GM12878 (cell line): ENCODE data around the gene LRTM1. TPM values are rescaled to one million over a fixed set of nuclear protein-coding genes. Genes with fewer than 3 reads are reported as not detected.

Source experiments
- ATAC-seq: fragments of 200-7000 bp; cut with Tn5 transposase; 3 replicates; pipeline ENCODE4 v1.9.1; 2020; ENCODE audit warnings: mild to moderate bottlenecking, moderate library complexity
- BruUV-seq: library from RNA; stranded (reverse); fragments of 400-500 nt; replicated peaks from 2 replicates; lab custom pipeline; 2021; lab: Mats Ljungman, UMichigan
- CTCF ChIA-PET: fragments of 300-600 bp; sonication (Branson Sonifier 250); formaldehyde crosslinking; extraction: SDS; loops from one replicate; lab custom pipeline; 2021; ENCODE audit warnings: inconsistent platforms; lab: Yijun Ruan, JAX
- POLR2A ChIA-PET: fragments of 350-600 bp; formaldehyde crosslinking; extraction: SDS; loops from one replicate; lab custom pipeline; 2021; ENCODE audit warnings: inconsistent platforms; lab: Charles Lee
- RAD21 ChIA-PET: fragments of 300-600 bp; sonication (Branson Sonifier 250); formaldehyde crosslinking; loops from one replicate; lab custom pipeline; 2023; ENCODE audit warnings: antibody characterized with exemption; ENCODE audit not compliant: unreplicated experiment; lab: Charles Lee
- SMC1A ChIA-PET: fragments of 300-600 bp; sonication (Branson Sonifier 250); formaldehyde crosslinking; loops from one replicate; lab custom pipeline; 2023; ENCODE audit not compliant: unreplicated experiment, uncharacterized antibody; lab: Charles Lee
- DNase-seq: peaks from one replicate; pipeline ENCODE4 v3.0.0-alpha.2; 2011; ENCODE audit warnings: low read depth, low spot score
- FAIRE-seq: peaks from 3 replicates; lab custom pipeline; 2011; peaks lifted over from hg19 to GRCh38; lab: Jason Lieb, UNC
- H2AFZ ChIP-seq: 2 replicates; pipeline ENCODE4 v1.6.0; 2011; ENCODE audit warnings: low read depth, low read length, control low read depth; ENCODE audit not compliant: control insufficient read depth
- H3K27ac ChIP-seq: 2 replicates; pipeline ENCODE4 v1.5.1; 2011; ENCODE audit warnings: control low read depth; ENCODE audit not compliant: control insufficient read depth, insufficient read depth
- H3K27me3 ChIP-seq, 2 experiments: replicated peaks in 1 of 2; 2 replicates each; pipeline versions ENCODE4 v1.6.0 to v1.6.1; 2011; ENCODE audit warnings: low read length in 1 of 2; ENCODE audit not compliant: control insufficient read depth in 2 of 2, insufficient read depth in 2 of 2
- H3K36me3 ChIP-seq, 2 experiments: 2 replicates each; pipeline ENCODE4 v1.5.1; 2011; ENCODE audit warnings: low read length in 1 of 2; ENCODE audit not compliant: control insufficient read depth in 2 of 2, insufficient read depth in 2 of 2
- H3K4me1 ChIP-seq: 2 replicates; pipeline ENCODE4 v1.6.1; 2011; ENCODE audit warnings: mild to moderate bottlenecking, low read length, moderate library complexity, mixed read lengths; ENCODE audit not compliant: control insufficient read depth, insufficient read depth
- H3K4me2 ChIP-seq: 2 replicates; pipeline ENCODE4 v1.6.0; 2011; ENCODE audit warnings: control low read depth; ENCODE audit not compliant: control insufficient read depth, insufficient read depth
- H3K4me3 ChIP-seq: fragments of 200-600 bp; sonication (generic); 2 replicates; pipeline ENCODE4 v1.5.1; 2016
- H3K79me2 ChIP-seq: 2 replicates; pipeline ENCODE4 v1.6.0; 2011; ENCODE audit warnings: low read length; ENCODE audit not compliant: control insufficient read depth, insufficient read depth
- H3K9ac ChIP-seq: 2 replicates; pipeline ENCODE4 v1.8.0; 2011; ENCODE audit warnings: low read length, control low read depth, mixed read lengths; ENCODE audit not compliant: control insufficient read depth, insufficient read depth
- H3K9me3 ChIP-seq: replicated peaks from 3 replicates; pipeline ENCODE4 v1.5.1; 2011; ENCODE audit warnings: mild to moderate bottlenecking, low read length; ENCODE audit not compliant: control insufficient read depth, insufficient read depth
- H4K20me1 ChIP-seq: 2 replicates; pipeline ENCODE4 v1.6.0; 2011; ENCODE audit not compliant: control insufficient read depth, insufficient read depth
- ATF3 ChIP-seq: IDR thresholded peaks from 2 replicates; pipeline ENCODE4 v1.6.1; 2011; ENCODE audit warnings: low read depth, mild to moderate bottlenecking, low read length, moderate library complexity, borderline replicate concordance; ENCODE audit errors: extremely low read depth
- BCL3 ChIP-seq: IDR thresholded peaks from 2 replicates; pipeline ENCODE4 v1.6.1; 2011; ENCODE audit warnings: borderline replicate concordance, low read depth, mild to moderate bottlenecking, moderate library complexity, low read length; ENCODE audit not compliant: insufficient read depth, poor library complexity, severe bottlenecking
- CTCF ChIP-seq, 3 experiments: IDR thresholded peaks in 2 of 3; conservative IDR thresholded peaks in 1 of 3; 2 replicates each; pipeline ENCODE4 v1.5.1; 2011; ENCODE audit warnings: low read depth in 3 of 3, low read length in 3 of 3, mild to moderate bottlenecking in 3 of 3, control low read depth in 2 of 3, moderate library complexity in 2 of 3, inconsistent platforms in 1 of 3, mixed read lengths in 1 of 3; ENCODE audit not compliant: control insufficient read depth in 2 of 3, insufficient read depth in 1 of 3; ENCODE audit errors: extremely low read depth in 1 of 3
- IKZF1 ChIP-seq: fragments of 450-650 bp; conservative IDR thresholded peaks from 2 replicates; pipeline ENCODE4 v1.6.1; 2017; ENCODE audit warnings: antibody characterized with exemption, mild to moderate bottlenecking
- IRF4 ChIP-seq: IDR thresholded peaks from 2 replicates; pipeline ENCODE4 v1.6.1; 2011; ENCODE audit warnings: low read depth, low read length
- JUNB ChIP-seq: IDR thresholded peaks from 2 replicates; pipeline ENCODE4 v1.6.1; 2016; ENCODE audit warnings: antibody characterized with exemption, mild to moderate bottlenecking
- NBN ChIP-seq: fragments of 450-650 bp; IDR thresholded peaks from 2 replicates; pipeline ENCODE4 v1.6.1; 2016
- PBX3 ChIP-seq: IDR thresholded peaks from 2 replicates; pipeline ENCODE4 v1.6.1; 2011; ENCODE audit warnings: mild to moderate bottlenecking, low read depth, low read length, moderate library complexity; ENCODE audit not compliant: insufficient replicate concordance
- RAD21 ChIP-seq: IDR thresholded peaks from 2 replicates; pipeline ENCODE4 v1.6.1; 2011; ENCODE audit warnings: mild to moderate bottlenecking, low read depth, low read length, moderate library complexity; ENCODE audit not compliant: insufficient read depth
- ZNF207 ChIP-seq: fragments of 450-650 bp; IDR thresholded peaks from 2 replicates; pipeline ENCODE4 v1.6.1; 2014; ENCODE audit warnings: antibody characterized with exemption, mild to moderate bottlenecking, borderline replicate concordance
- WGBS: methylation state at CpG from one replicate; pipeline ENCODE4 v1.1.6; 2016; ENCODE audit warnings: low lambda C conversion rate; ENCODE audit not compliant: insufficient replicate concordance, insufficient coverage; ENCODE audit errors: missing lambda C conversion rate; 5-methylcytosine and 5-hydroxymethylcytosine counted together
- in situ Hi-C: fragments of 300-500 bp; cut with MboI; formaldehyde crosslinking; loops from 9 replicates; pipeline ENCODE4 v1.14.3; 2018; ENCODE audit warnings: mixed read lengths
- intact Hi-C: fragments of 100-400 bp; cut with micrococcal nuclease; formaldehyde crosslinking; loops from one replicate; pipeline ENCODE4 v1.14.2; 2022; ENCODE audit not compliant: unreplicated experiment
- polyA plus RNA-seq, 11 experiments: library from polyadenylated mRNA; depleted of rRNA in 4 of 11; unstranded in 6 of 11; stranded (reverse) in 5 of 11; fragments of >200 nt; fragmentation: Nextera tagmentation in 4 of 11; fragmentation: Illumina TruSeq in 1 of 11; extraction: Ambion mirVana in 4 of 11; extraction: Trizol in 1 of 11; gene quantifications; 1 replicate in 1 of 11; 2 replicates in 10 of 11; pipeline versions ENCODE4 v1.2.1 to v1.2.3, GENCODE V29; 2011 to 2016; ENCODE audit warnings: inconsistent platforms in 2 of 11, missing spikeins in 2 of 11, low read depth in 1 of 11
- total RNA-seq, 4 experiments: library from RNA; depleted of rRNA in 3 of 4; stranded (reverse); fragments of >200 nt in 3 of 4; fragmentation: Illumina TruSeq in 1 of 4; extraction: Trizol in 1 of 4; gene quantifications; 2 replicates each; pipeline versions ENCODE4 v1.2.1 to v1.2.3, GENCODE V29; 2013 to 2021

Gene LRTM1
- total and polyA plus RNA-seq, 10 of the 15 experiments (the other 5 are each of a cell fraction or from before 2014, with no cell fraction given): 0.08 TPM; not detected in 9

GRCh38 chr3:54954022-54954421 is 26.2 kb upstream of the LRTM1 start (continued):
- TF ChIP-seq PBX3: no peak
- no peak for TF ChIP-seq BCL3
- TF ChIP-seq JUNB: no peak
- TF ChIP-seq IKZF1: no peak
- TF ChIP-seq NBN: no peak
- no peak for TF ChIP-seq IRF4

GRCh38 chr3:54951405-54951804 is 23.5 kb upstream of the LRTM1 start:
- ChIA-PET RAD21 (no interaction called here), POLR2A (no interaction called here), SMC1A (no interaction called here), CTCF (no interaction called here)
- H3K27ac ChIP-seq: no peak overlapping the region
- TF ChIP-seq CTCF (IDR thresholded peaks at IDR 0.05 in 2 of 3, conservative IDR thresholded peaks at IDR 0.05 in 1 of 3; ENCODE audit: control insufficient read depth in 2 of 3, extremely low read depth in 1 of 3, insufficient read depth in 1 of 3, low read depth in 3 of 3, low read length in 3 of 3) (peak; percentile 16 to 24 (median 16); a peak in 1 of 6 replicates), ATF3 (no peak), ZNF207 (no peak), RAD21 (0 out of 2 replicates have a peak, but pooled peaks have one; percentile 4)
- no peaks in the 10 kb centered on the region for H3K79me2 ChIP-seq
- ATAC-seq (0 out of 3 replicates have a peak, but pooled peaks have one; percentile 24), FAIRE-seq (no peak), DNase-seq (no peak)
- in situ Hi-C loops (no loop called here), intact Hi-C loops (no loop called here)
- H3K27me3 ChIP-seq: no peaks in the 10 kb centered on the region; a peak in 3 of 4 replicates
- H3K4me1 ChIP-seq: no peaks in the 10 kb centered on the region
- no peak overlapping the region for H2AFZ ChIP-seq
- H4K20me1 ChIP-seq: no peaks in the 10 kb centered on the region
- no peaks in the 10 kb centered on the region for H3K36me3 ChIP-seq
- WGBS: 33% methylated on average over 8 of the region's 8 CpGs
- H3K4me3 ChIP-seq: no peak overlapping the region
- no peak overlapping the region for H3K4me2 ChIP-seq
- no peak overlapping the region for H3K9ac ChIP-seq
- no TSS peak for BruUV-seq
- H3K9me3 ChIP-seq: no peaks in the 10 kb centered on the region
